ENCODE data around the gene ACSBG1. TPM values are rescaled to one million over a fixed set of nuclear protein-coding genes. Genes with fewer than 3 reads are reported as not detected.

ACSBG1 gene
- total RNA-seq, 1 donor from 2014 or later = not detected

DNA sequence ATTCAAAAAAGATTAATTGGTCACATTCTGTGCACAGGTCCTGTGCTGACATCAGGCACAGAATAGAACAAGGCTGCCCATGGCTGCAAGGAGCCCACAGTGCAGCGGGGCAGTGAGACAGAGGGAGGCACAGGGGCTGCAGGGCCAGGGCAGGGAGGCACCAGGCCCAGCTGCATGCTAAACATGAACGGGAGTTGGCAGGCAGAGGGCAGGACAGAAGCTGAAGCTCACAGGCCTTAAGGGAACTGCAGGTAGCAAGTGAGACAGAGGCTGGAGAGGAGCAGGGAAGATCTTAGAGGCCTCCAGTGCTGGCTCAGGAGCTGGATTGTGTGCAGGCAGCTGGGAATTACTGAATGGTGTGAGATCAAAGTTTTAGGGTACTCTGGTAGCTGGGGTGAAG lies 59.0 kb downstream of the ACSBG1 start:
- peak; percentile 48 for DNase-seq (ENCODE audit: extremely low spot score, unreplicated experiment)
- H3K27me3 Mint-ChIP-seq = peaks cover 2% of the 10 kb centered on the region
- peaks cover 9% of the 10 kb centered on the region for H3K36me3 Mint-ChIP-seq
- H3K4me3 Mint-ChIP-seq = no peak overlapping the region
- H3K9me3 Mint-ChIP-seq = no peaks in the 10 kb centered on the region
- H3K4me1 Mint-ChIP-seq (ENCODE audit: unreplicated experiment) = no peaks in the 10 kb centered on the region
- H3K27ac Mint-ChIP-seq = no peak overlapping the region
- TF ChIP-seq, protein P1, sequence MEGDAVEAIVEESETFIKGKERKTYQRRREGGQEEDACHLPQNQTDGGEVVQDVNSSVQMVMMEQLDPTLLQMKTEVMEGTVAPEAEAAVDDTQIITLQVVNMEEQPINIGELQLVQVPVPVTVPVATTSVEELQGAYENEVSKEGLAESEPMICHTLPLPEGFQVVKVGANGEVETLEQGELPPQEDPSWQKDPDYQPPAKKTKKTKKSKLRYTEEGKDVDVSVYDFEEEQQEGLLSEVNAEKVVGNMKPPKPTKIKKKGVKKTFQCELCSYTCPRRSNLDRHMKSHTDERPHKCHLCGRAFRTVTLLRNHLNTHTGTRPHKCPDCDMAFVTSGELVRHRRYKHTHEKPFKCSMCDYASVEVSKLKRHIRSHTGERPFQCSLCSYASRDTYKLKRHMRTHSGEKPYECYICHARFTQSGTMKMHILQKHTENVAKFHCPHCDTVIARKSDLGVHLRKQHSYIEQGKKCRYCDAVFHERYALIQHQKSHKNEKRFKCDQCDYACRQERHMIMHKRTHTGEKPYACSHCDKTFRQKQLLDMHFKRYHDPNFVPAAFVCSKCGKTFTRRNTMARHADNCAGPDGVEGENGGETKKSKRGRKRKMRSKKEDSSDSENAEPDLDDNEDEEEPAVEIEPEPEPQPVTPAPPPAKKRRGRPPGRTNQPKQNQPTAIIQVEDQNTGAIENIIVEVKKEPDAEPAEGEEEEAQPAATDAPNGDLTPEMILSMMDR (conservative IDR thresholded peaks at IDR 0.05) = no peak

DNA sequence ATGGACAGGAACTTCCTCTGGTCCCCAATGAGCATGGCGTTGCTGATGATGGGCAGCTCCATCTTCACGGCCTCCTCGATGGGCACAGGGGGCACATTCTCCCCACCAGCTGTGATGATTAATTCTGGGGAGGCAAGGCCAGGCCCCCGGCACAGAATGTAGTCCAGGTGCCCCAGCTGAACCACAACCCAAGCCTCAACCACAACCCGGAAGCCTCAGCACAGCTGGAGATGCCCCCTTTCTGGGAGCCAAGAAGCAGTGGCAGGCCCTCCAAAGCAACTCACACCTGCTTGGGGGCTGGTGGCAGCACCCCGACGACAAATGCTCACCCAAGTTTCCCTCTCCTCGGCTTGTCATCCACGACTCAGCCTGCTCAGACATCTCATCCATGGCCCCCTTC lies 60.0 kb downstream of the ACSBG1 start:
- TF ChIP-seq, protein P1 (conservative IDR thresholded peaks at IDR 0.05) = no peak
- H3K36me3 Mint-ChIP-seq = peaks cover 10% of the 10 kb centered on the region
- H3K4me3 Mint-ChIP-seq = no peak overlapping the region
- no peak overlapping the region for H3K27ac Mint-ChIP-seq
- no peaks in the 10 kb centered on the region for H3K4me1 Mint-ChIP-seq (ENCODE audit: unreplicated experiment)
- peaks cover 2% of the 10 kb centered on the region for H3K27me3 Mint-ChIP-seq
- no peaks in the 10 kb centered on the region for H3K9me3 Mint-ChIP-seq
- DNase-seq (ENCODE audit: extremely low spot score, unreplicated experiment) = peak; percentile 48

DNA sequence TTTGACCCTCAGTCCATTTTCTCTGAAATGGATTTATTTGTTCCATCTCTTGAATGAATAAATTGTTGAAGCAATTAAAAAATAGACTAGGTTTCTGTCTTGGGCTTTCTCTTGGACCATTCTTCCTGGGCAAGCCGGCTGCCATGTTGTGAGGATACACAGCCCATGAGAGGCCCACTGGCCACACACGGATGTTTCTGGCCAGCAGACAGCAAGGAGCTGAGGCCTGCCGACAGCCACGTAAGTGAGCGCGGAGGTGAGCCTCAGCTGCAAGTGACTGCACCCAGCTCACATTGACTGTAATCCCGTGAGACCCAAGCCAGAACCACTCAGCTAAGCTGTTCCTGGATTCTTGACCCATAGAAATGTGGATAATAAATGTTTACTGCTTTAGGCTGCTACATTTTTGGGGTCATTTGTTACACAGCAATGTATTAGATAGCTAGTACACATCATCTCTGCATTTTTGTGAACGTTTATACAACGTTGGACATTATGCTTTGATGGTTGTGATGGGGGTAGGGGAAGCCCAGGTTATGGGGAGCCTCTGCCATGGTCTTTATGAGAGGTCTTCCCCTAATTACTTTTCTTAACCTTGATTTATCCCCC lies 62.4 kb downstream of the ACSBG1 start:
- TF ChIP-seq, protein P1 (conservative IDR thresholded peaks at IDR 0.05) = no peak
- H3K27me3 Mint-ChIP-seq = no peaks in the 10 kb centered on the region
- peaks cover 15% of the 10 kb centered on the region for H3K36me3 Mint-ChIP-seq
- H3K9me3 Mint-ChIP-seq = no peaks in the 10 kb centered on the region
- no peak overlapping the region for H3K27ac Mint-ChIP-seq
- H3K4me3 Mint-ChIP-seq = no peak overlapping the region
- peak; percentile 49 for DNase-seq (ENCODE audit: extremely low spot score, unreplicated experiment)
- no peaks in the 10 kb centered on the region for H3K4me1 Mint-ChIP-seq (ENCODE audit: unreplicated experiment)

DNA sequence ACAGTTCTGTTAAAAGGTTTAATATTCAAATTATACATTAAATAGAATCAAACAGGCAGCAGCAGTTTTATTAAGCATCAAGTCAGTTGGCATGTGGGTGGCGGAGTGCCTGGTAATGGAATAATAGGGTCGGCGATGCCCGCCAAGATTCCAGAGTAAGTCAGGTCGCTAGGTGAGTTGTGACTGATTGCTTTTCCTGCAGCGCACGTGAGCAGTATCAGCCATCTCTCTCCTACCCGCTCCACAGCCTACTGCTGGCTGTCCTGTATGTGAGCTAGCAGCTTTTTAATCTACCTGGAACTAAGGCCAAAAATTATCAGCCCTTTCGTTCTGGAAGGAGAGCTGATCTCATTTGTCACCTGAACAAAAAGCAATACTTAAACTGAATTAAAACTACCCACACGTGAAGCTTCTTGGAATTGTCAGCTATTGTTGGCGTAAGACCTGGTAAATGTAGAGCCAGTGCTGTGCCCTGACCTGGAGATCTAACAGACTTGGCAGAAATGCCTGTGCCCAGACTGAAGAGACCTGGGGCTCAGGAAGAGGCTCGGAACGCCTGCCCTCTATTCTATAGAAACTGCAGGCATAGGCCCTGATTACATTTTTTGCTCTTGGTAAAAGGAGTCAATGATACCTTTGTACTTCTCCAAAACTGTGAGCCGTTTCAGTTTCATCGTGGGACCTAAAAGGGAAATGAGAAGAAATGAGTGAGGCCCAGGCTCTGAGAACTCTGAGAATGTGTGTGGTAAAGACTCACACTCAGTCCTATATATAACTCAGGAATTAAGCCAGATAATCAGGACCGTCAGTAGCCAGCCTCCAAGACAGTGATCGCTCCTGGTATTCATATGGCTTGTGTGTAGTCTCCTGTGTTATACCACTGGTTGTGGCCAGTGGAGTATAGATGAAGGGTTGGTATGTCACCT lies 63.3 kb downstream of the ACSBG1 start:
- Mint-ChIP-seq H3K36me3 (peaks cover 18% of the 10 kb centered on the region), H3K27me3 (no peaks in the 10 kb centered on the region), H3K27ac (no peak overlapping the region), H3K9me3 (no peaks in the 10 kb centered on the region), H3K4me3 (no peak overlapping the region), H3K4me1 (ENCODE audit: unreplicated experiment) (no peaks in the 10 kb centered on the region)
- DNase-seq (ENCODE audit: extremely low spot score, unreplicated experiment) = peak; percentile 16
- TF ChIP-seq, protein P1 (conservative IDR thresholded peaks at IDR 0.05) = no peak

DNA sequence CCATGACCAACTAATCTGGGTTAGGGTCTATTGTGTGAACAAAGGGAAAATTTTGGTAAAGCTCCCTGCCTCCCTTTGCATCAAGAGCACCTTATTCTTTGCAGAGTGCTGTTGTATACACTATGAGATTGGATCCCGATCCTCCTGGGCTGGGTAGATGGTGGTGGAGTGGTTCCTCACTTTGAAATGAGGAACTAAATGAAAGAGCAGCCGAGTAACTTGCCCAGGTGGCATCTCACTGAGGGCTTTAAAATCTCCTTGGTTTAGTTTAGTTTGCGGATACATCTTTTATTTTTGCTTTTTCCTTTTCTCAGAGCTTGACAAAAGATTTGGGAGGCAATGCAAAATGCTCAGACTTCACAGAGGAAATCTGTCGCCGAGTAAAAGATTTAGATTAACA lies 65.8 kb downstream of the ACSBG1 start:
- no peaks in the 10 kb centered on the region for H3K27me3 Mint-ChIP-seq
- H3K9me3 Mint-ChIP-seq = no peaks in the 10 kb centered on the region
- H3K27ac Mint-ChIP-seq = no peak overlapping the region
- H3K4me3 Mint-ChIP-seq = no peak overlapping the region
- DNase-seq (ENCODE audit: extremely low spot score, unreplicated experiment) = no peak
- TF ChIP-seq, protein P1 (conservative IDR thresholded peaks at IDR 0.05) = no peak
- H3K4me1 Mint-ChIP-seq (ENCODE audit: unreplicated experiment) = no peaks in the 10 kb centered on the region
- peaks cover 20% of the 10 kb centered on the region for H3K36me3 Mint-ChIP-seq
